Measurements from ENCODE around the gene PDIA5.
"Not testable (repeated sequence)": the region's sequence is repeated elsewhere in the genome, so short reads cannot be mapped to it uniquely, and the experiment has no call there.

The PDIA5 gene

DNA sequence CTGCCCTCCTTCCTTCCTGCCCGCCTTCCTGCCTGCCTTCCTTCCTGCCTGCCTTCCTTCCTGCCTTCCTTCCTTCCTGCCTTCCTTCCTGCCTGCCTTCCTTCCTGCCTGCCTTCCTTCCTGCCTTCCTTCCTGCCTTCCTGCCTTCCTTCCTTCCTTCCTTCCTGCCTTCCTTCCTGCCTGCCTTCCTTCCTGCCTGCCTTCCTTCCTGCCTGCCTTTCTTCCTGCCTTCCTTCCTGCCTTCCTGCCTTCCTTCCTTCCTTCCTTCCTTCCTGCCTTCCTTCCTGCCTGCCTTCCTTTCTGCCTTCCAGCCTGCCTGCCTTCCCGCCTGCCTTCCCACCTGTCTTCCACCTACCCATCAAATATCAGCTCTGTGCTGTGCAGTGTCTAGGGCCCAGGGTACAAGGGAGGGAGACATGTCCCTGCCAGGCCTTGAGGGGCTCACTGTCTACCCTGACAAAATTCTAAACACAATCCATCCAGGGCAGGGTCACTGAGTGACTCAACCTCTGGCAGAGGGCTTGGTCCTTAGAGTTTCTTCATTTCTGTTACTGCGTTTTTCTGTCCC, 85.1 kb downstream of the PDIA5 start:
- not testable (repeated sequence) for DNase-seq

DNA sequence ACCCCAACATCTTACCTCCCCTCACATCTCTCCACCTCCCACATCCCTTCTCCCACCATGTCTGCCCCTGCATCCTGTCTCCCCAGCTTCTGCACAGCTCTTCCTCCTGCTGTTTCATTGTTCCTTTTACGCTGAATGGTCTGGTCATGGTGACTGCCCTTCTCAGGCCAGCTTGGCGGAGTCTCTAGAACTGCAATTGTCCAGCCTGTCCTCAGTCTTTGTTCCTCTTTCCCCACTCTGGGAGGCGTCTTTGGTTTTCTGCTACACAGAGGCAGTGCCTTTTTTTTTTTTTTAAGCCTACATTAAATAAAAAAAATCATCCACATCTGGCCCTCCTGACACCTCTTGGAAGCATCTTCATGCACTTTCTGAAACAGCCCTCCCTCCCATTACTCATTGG, 85.9 kb downstream of the PDIA5 start:
- no peak for DNase-seq

DNA sequence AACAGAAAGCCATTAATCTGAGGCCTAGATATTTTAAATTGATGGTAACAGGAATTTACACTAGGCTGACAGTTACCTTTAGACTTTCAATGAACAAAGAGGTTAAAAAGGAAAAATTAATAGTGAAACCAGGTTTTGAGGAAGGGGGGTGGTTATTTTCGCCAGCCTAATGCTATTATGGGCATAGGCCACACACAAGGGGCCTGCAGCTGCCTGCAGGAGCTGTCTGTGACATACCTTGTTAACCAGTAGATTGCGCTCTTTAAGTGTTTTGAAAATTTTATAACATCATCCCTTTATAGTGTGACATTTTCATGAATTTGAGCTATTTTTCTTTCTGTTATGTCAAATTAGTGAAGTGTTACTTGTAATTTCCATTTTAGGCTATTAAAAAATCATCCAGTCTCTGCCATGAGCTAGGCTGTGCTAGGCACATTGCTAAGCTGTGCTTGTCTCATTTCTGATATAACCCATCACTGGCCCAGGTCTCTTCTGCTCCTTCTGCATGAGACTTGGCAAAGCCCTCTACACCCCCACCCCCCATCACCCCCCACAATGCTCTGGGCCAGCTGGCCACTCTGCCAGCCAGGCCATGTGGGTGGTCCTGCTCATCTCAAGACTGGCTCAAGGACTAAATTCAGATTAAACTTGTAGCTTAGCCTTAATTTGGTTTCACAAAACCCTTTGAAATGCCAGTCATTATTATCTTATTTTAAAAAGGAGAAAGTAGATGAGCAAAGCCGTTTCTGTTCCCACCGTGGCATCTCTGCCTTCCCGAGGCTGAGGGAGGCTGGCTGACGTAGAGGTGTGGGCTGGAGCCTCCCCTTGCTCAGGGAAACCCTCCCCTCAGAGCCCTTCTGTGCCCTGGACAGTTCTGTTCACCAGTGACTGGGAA, 86.5 kb downstream of the PDIA5 start:
- DNase-seq = no peak

DNA sequence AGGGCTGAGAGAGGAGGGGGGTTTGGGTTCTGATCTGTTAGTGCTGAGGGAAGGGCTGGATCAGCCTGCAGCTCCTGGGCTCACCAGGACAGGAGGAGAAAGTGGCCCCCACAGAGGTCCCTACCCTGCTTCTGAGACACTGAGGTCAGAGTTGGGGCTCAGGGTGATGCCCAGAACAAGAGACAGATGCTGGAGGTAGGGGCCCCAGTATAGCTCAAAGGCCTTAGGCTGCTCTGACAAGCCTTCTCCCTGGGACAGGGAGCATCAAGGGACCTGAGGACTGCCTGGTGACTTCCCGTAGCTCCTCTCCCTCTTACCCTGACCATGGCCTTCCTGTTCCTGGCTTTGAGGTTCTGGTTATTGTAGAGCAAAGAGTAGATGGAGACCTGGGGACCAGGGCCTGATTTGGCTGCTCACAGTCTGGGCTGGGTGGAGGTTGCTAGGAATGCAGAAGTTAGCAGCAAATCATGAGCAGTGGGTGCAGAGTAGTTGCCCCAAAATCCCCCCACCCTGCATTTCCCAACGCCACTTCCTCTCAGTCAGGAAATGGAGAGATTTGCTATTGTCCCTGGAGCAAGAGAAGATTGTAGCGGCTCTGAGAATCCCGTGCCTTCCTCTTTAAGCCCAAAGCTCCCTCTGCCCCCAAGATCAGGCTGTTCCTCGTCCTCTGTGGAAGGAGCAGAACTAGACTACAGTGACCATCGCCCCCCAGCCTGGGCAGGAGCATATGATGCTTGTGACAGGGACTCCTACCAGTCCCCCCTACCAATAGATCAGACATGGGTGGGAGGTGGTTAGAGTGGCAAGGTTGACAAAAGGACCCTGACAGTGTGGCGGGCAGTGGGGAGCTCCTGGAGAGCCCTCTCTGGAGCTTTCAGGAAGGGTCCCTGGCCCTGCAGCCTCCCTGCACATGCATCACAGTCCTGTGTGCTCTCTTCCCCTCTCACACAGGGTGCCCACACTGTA, 87.5 kb downstream of the PDIA5 start:
- DNase-seq = no peak

DNA sequence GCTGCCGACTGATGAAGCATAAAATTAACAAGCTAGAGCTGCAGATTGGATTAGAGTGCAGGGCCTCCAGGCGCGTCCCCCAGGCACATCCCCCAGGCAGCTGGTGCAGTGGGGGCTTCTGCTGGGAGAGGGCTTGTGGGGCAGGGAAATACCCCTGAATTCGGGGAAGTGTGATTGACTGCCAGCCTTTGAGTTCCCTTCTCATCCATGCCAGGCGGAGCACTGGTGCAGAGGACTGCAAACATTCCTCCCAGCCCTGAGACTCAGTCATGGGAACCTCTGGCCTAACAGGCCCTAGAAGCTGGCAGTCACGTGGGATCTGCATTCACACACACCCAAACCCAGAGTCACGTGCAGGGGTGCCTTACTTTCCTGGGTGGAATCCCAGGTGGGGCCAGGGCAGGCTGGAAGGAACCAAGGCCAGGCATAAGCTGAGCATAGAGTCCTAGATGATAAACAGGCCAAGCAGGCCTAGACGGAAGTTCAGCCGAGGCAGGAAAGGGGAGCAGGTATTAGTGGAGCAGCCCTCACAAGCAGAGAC, 88.7 kb downstream of the PDIA5 start:
- no peak for DNase-seq

DNA sequence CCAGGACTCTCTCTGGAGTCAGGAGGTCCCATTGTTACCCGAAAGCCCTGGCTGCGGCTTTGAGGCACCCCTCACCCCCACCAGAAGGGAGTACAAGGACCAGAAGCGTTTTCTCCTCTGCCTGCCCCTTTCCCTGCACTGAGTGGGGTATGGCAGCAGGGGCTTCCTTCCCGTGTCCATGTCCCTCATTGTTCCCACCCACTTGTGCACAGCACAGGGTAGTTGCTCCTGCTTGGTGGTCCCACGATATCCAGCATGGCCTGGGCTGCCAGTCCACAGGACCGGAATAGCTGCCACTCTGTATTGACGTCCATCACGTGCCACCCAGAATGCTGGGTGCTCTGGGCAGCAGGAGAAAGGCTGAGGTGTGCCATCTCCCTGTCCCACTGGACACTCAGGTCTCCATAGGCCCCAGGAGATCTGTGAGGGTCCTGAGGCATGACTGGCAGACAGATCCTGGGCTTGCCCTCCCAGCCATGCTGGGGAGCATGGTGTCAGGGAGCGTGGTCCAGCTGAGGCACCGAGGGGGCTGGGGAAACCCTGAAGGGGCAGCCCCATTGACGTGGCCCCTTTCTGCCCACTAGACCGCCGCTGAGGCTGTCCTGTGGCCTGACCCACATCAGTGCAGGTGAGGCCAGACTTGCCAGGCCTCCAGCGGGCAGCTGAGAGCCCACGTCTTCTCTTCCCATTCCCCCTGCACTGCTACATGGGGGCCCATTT, 89.6 kb downstream of the PDIA5 start:
- DNase-seq = no peak

DNA sequence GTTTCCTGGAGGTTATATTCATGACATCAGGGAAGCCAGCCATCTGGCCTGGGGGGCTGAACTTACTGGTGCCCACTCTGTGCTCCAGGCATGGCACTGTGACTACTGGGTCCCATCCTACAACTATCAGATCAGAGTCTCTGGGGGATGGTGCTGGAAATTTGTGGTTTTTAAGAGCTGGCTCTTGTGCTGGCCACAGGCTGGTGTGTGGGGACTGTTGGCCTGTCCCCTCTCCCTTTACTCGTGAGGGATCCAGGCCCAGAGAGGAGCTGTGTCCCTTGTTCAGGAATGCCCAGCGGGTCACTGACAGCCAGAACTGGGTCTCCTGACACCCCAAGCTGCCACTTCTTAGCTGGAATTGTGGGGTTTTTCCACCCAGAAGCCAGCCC, 90.4 kb downstream of the PDIA5 start:
- DNase-seq = no peak

DNA sequence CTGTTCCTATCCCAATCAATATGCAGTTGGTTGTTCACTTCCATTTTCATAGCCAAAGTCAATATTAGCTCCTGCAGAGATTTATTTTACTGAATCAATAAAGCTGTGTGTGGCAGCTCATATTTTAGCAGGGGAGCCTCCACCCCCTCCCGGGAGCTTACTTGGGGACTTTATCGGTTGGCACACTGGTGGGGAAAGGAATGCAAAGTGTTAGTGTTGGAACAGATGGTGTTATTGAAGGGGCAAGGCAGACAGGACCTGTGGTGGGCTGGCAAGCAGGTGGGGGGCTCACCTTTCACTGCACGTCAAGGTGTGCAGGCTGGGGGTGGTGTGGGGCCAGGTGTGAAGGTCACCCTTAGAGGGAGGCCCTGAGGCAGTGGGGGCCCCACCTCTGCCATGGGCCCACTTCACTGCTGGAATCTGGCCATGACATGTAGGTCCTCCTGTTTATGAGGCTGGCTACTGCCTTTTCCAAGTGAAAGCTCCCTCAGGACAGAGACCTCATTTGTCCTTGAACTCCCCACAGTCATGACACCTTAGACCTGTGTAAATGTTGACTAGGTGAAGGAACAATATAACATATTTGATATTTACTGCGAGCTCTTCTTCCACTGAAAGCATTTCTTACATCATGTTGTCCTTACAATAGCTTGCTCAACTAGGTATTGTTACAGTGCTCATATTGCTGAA, 90.9 kb downstream of the PDIA5 start:
- peak; percentile 34 for DNase-seq

DNA sequence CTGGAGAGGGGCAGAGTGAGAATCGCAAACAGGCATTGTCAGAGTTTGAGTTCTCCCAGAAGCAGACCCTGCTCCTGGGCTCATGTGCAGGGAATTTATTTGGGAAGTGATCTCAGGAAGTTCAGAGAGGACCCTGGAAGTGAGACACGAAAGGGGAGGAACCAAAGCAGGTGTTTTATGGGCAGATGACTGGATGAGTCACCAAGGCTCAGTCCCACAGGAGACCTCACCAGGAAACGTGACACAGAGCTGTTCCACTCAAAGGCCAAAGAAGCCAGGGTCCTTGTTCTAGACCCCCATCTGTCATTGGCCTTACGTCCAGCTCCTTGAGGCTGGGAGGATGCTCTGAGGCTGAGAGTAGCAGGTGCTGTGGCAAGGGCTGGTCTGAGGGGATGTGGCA, 91.5 kb downstream of the PDIA5 start:
- DNase-seq = no peak

DNA sequence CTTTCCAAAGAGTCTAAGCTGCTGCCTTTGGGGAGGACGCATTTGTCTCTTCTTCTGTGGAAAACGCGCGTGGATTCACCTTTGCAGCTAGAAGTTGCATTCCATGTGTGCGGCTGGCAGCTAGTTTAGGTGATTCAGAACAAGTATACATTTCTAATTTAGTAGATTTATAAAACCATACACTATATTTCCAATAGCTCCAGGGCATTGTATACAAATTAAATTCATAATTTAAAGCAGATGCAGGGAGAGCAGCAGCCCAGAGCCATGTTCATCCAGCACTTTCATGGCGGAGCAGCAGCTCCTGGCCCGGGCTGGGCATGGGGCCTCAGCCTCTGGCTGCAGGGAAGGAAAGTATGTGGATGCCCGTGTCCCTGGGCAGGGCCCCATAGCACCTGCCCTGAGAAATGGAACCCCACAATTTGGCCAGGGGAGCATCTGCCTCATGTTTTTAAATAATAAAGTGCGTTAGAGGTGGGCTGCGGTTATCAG, 92.1 kb downstream of the PDIA5 start:
- DNase-seq = no peak

DNA sequence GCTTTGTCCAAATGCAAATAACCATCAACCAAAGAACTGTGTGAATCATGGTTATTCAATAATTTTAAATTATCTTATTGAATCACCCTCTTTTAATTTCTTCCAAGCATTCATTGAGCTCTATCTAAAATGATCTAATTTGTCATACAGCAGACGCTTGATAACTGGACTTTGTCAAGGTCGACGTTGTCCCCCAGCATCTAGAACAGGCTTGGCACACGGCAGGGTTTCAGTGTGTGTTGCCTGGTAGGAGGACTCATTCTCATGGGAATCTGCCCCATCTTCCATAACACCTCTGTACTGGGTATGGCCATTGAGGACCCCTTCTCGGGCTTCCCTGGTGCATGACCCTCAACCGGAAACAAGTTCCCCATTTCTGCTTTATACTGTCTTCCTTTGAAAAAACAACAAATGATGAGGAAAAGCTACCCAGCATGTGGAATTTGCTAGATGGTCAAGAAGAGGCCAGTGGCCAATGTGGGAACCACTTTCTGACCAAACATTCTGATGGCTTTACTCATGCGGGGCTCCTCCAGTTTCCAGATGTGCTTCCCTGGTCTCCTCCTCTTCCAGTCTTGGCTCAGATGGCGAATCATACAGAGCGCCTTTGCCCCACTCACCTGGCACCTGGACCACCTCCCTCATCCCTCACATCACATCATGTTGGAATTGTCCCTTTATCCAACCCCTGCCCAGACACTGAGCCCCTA, 93.3 kb downstream of the PDIA5 start:
- no peak for DNase-seq

DNA sequence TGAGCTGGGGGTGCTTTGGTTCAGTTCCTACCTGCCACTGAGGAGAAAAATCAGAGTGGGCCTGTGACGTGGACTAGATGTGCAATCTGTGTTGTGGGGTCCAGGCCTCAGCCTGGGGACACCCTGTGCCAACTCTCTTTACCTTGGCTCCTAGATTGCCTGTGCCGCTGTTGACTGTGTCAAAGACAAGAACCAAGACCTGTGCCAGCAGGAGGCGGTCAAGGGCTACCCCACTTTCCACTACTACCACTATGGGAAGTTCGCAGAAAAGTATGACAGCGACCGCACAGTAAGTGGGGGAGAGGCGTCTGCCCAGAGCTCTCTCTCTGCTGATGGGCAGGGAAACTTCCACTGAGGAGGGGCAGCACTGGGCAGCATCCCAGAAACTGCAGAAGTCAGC, 94.3 kb downstream of the PDIA5 start:
- DNase-seq = no peak

DNA sequence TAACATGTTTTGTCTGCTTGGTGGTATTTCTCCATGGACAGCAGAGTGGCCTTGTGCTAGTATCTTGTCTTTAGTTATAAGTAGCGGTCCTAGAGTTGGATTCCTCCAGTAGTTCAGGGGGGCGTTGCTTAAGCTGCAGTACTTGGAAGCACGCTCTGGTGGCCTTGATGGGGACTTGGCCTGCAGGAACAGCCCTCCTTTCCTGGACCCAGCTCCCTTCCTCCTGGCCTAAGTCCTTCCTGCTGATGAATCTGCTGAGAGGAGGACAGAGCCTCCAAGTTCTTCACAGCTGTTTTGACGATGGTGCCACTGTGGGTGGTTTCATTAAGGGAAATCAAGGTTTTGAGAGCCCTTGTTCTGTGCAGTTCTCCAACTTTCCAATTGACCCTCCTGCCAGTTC, 96.3 kb downstream of the PDIA5 start:
- no peak for DNase-seq

DNA sequence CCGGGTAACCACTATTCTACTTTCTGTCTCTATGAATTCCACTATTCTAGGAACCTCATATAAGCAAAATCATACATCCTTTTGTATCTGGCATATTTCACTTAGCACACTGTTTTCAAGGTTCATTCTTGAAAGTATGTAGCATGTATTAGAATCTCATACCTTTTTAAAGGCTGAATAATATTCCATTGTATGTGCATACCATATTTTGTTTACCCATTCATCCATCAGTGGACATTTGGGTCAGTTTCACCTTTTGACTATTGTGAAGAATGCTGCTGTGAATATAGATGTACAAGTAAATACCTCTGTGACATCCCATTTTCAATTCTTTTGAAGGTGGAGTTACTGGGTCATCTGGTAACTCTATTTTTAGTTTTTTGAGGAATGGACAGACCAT, 98.3 kb downstream of the PDIA5 start:
- no peak for DNase-seq

DNA sequence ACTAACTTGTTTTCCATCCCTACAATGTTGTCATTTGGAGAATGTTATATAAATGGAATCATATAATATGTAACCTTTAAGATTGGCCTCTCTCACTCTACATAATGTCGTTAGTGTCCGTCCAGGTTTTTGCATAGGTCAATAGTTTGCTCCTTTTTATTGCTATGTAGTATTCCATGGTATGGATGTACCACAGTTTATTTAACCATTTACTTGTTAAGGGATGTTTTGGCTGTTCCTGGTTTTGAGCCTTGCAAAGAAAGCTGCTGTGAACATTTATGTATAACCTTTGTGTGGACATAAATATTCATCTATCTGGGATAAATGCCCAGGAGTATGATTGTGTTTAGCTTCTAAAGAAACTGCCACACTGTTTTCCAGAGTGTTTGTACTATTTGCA, 100.9 kb downstream of the PDIA5 start:
- no peak for DNase-seq

DNA sequence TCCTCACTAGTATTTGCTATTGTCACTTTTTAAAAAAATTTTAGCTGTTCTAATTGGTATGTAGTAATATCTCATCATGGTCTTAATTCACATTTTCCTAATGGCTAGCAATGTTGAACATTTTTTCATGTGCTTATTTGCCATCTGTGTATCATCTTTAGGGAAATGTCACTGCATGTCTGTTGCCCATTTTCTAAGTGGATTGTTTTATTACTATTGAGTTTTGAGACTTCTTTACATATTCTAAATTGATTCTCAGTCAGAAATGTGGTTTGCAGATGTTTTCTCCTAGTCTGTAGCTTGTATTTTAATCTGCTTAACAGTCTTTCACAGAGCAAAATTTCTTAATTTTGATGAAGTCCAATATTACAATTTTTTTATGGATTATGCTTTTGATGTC, 101.3 kb downstream of the PDIA5 start:
- DNase-seq = no peak

DNA sequence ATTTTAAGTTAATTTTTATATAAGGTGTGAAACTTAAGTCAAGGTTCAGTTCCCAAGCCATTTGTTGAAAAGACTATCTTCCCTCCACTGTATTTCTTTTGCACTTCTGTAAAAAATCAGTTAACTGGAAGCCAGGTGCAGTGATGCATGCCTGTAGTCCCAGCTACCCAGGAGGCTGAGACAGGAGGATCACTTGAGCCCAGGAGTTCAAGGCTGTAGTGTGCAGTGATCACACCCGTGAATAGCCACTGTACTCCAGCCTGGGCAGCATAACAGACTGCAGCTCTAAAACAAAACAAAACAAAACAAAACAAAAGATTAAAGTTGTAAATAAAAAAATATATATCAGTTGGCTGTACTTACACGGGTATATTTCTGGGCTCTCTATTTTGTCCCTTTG, 101.8 kb downstream of the PDIA5 start:
- no peak for DNase-seq

DNA sequence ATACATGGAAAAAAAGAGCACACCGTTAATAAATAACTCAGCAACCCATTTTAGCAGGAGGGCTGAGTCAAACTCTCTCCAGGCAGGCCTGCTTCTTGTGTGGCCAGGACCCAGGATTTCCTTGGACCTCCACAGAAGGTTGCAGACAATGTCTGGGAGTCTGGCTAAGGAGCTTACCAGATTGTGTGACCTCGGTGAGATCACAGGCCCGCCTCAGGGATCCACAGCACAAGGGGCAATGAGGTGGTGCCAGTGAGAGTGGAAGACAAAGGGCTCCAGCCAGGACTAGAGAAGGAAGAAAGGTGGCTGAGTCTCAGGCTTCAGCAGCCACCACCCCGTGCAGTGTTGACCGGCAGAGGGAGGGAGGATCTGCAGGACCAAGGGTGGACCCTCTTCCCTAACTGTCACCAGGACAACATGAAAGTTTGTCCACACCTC, 102.7 kb downstream of the PDIA5 start:
- DNase-seq = no peak

DNA sequence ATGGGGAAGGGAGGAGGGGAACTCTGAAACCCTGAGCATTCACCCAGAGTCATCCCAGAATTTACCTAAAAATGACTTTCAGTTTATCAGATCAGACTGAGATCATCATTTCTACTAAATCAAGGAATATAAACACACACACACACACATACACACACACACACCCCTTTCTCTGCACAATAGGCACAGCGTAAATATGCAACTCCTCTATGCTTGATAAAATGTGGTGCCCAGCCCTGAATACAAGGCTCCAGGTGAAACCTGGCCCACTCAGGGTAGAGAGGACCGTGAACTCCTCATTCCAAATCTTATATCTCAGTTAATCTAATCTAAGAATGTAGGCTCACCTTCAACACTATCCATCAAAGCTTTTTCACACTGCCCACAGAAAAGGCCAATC, 103.1 kb downstream of the PDIA5 start:
- DNase-seq = no peak

DNA sequence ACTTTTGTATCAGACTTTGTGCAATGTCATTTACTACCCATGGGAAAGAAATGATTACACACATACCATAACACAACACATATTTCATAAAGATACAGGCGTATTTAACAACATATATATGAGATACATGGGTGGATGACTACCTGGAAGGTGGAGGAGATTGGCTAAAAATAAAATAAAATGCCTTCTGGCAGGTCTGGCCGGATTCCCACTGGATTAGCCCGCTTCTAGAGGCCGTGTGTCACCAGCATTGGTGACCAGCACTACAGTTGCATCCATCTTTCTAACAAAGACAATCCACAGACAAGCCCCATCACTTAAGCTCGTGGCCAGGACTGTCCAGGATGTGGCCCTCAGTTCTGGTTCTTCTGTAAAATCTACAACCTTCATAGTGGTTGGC, 114.0 kb downstream of the PDIA5 start:
- no peak for DNase-seq

DNA sequence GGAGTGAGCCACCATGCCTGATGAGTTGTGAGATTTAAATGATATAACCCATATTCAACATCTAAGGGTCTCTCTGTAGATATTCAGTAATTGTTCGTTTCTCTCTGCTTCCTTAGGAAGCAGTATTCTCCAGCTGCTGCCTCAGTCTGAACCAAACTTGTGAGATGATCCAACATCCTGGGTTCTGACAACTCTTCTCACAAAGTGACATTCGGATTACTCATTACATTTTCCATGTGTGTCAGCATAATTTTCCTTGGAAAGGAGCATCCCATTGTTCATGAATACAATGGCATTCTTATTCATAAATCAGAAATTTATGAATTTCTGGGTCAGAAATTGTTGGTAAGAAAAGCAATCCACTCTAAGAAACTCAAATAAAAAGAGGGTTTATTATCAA, 119.9 kb downstream of the PDIA5 start:
- DNase-seq = no peak
